ENCODE results near the gene NT5E.

GRCh38 chr6:85484948-85485347 lies 35.1 kb downstream of the NT5E start:
- TF ChIP-seq NFRKB (IDR thresholded peaks at IDR 0.05) = no peak
- TF ChIP-seq PKNOX1 (IDR thresholded peaks at IDR 0.05) = no peak
- no peak for TF ChIP-seq SUZ12 (IDR thresholded peaks at IDR 0.05)
- TF ChIP-seq FOXM1 (IDR thresholded peaks at IDR 0.05; ENCODE audit: borderline replicate concordance) = no peak
- no peak for TF ChIP-seq FOXA1 (IDR thresholded peaks at IDR 0.05)
- TF ChIP-seq FOXK2 (IDR thresholded peaks at IDR 0.05) = no peak
- TF ChIP-seq SP1 (IDR thresholded peaks at IDR 0.05) = no peak
- TF ChIP-seq TARDBP (IDR thresholded peaks at IDR 0.05) = no peak
- TF ChIP-seq ELF4 (IDR thresholded peaks at IDR 0.05) = no peak
- no peak for TF ChIP-seq CTBP1 (IDR thresholded peaks at IDR 0.05; ENCODE audit: borderline replicate concordance)
- TF ChIP-seq ARNT (IDR thresholded peaks at IDR 0.05) = no peak
